ENCODE measurements around the gene CEMIP.
"Not testable (repeated sequence)": the region's sequence is repeated elsewhere in the genome, so short reads cannot be mapped to it uniquely, and the experiment has no call there.

Gene CEMIP

DNA sequence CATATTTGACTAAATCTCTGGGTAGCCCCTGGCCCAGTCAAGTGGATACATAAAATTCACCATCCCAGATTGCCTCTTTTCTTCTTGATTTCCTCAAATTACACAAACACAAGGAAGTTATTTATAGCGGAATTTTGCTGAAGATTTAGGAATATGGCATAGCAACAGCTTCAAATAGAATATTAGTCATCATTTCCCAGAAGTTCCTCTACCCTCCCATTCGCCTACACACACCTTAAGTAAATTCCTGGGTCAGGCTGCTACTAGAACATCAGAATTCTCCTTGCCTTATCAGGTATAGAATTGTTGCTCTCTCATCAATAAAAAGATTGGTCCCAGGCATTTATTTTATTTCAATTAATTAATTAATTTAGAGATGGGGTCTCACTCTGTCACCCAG, 178.8 kb downstream of the CEMIP start:
- Histone ChIP-seq H3K9ac (ENCODE audit: low read length) (no peak overlapping the region), H3K36me3 (ENCODE audit: control insufficient read depth, insufficient read depth, low read length) (no peaks in the 10 kb centered on the region), H3K4me1 (ENCODE audit: control insufficient read depth, insufficient read depth, low read length) (no peaks in the 10 kb centered on the region), H3K4me3 (ENCODE audit: low read length) (no peak overlapping the region), H3K27me3 (ENCODE audit: control insufficient read depth, insufficient read depth, low read length) (no peaks in the 10 kb centered on the region), H3K9me3 (ENCODE audit: control insufficient read depth, low read length) (no peaks in the 10 kb centered on the region)

DNA sequence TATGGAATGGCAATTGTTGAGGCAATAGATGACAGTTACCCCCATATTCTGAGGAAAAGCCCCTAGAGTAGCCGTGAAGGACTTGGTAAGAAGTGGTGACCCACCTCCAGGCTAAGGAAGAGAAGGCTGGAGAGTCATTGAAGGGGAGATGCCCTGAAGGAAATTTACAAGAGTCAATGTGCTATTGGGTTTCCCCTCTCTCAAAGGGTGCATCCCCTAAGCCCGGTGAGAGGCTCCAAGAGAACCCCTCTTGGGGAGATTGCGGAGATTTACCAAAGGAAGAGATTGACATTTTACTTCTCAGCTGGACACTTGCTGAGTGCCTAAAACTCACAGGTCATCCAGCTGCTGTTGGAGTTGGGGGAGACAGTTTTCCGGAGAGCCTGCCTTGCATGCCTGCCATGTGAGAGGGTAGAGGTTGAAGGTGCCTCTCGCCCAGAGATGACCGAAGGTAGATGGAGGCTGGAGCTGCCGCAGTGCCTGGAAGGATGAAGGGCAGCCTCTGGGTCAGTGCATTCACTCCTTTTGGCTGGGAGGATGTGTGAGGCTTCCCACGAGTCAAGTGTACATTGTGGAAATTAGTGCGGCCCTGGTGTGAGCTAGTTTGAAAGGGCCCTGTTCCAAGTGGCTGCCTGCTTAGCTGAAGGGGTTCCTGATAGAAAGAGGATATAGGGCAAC, 179.8 kb downstream of the CEMIP start:
- Histone ChIP-seq H3K4me3 (ENCODE audit: low read length) (no peak overlapping the region), H3K9ac (ENCODE audit: low read length) (no peak overlapping the region), H3K4me1 (ENCODE audit: control insufficient read depth, insufficient read depth, low read length) (no peaks in the 10 kb centered on the region), H3K9me3 (ENCODE audit: control insufficient read depth, low read length) (no peaks in the 10 kb centered on the region), H3K36me3 (ENCODE audit: control insufficient read depth, insufficient read depth, low read length) (no peaks in the 10 kb centered on the region), H3K27me3 (ENCODE audit: control insufficient read depth, insufficient read depth, low read length) (no peaks in the 10 kb centered on the region)

DNA sequence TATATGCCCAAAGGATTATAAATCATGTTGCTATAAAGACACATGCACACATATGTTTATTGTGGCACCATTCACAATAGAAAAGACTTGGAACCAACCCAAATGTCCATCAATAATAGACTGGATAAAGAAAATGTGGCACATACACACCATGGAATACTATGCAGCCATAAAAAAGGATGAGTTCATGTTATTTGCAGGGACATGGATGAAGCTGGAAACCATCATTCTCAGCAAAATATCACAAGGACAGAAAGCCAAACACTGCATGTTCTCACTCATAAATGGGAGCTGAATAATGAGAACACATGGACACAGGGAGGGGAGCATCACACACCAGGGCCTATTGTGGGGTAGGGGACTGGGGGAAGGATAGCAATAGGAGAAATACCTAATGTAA, 186.3 kb downstream of the CEMIP start:
- not testable (repeated sequence) for H3K27me3 ChIP-seq (ENCODE audit: control insufficient read depth, insufficient read depth, low read length); H3K36me3 ChIP-seq (ENCODE audit: control insufficient read depth, insufficient read depth, low read length); H3K9me3 ChIP-seq (ENCODE audit: control insufficient read depth, low read length); H3K9ac ChIP-seq (ENCODE audit: low read length); H3K4me1 ChIP-seq (ENCODE audit: control insufficient read depth, insufficient read depth, low read length); H3K4me3 ChIP-seq (ENCODE audit: low read length)

- Histone ChIP-seq H3K9me3 (ENCODE audit: control insufficient read depth, low read length) (no peaks in the 10 kb centered on the region), H3K9ac (ENCODE audit: low read length) (no peak overlapping the region), H3K36me3 (ENCODE audit: control insufficient read depth, insufficient read depth, low read length) (no peaks in the 10 kb centered on the region), H3K27me3 (ENCODE audit: control insufficient read depth, insufficient read depth, low read length) (no peaks in the 10 kb centered on the region), H3K4me1 (ENCODE audit: control insufficient read depth, insufficient read depth, low read length) (no peaks in the 10 kb centered on the region), H3K4me3 (ENCODE audit: low read length) (no peak overlapping the region)
These were observed 187.4 kb downstream of the CEMIP start for GRCh38 chr15:80966431-80967197.

DNA sequence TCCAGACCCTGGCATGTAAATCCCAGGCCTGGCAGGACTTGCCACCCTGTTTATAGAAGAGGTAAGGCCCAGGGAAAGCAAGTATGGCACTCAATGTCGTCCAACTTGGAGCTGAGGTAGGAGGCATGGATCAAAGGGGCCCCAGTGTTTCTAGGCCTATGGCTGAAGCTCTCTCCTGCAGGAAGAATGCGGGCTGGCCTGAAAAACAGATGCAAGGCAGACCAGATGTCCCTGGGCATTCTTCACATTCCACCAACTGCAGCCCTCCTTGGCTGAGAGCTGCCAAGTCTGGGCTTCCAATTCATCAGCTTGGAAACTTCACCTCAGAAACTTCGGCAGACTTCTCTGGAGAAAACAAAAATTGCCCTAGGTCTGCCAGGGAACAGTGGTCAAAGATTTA, 188.3 kb downstream of the CEMIP start:
- no peaks in the 10 kb centered on the region for H3K4me1 ChIP-seq (ENCODE audit: control insufficient read depth, insufficient read depth, low read length)
- no peaks in the 10 kb centered on the region for H3K9me3 ChIP-seq (ENCODE audit: control insufficient read depth, low read length)
- no peak overlapping the region for H3K9ac ChIP-seq (ENCODE audit: low read length)
- no peaks in the 10 kb centered on the region for H3K27me3 ChIP-seq (ENCODE audit: control insufficient read depth, insufficient read depth, low read length)
- H3K4me3 ChIP-seq (ENCODE audit: low read length) = no peak overlapping the region
- H3K36me3 ChIP-seq (ENCODE audit: control insufficient read depth, insufficient read depth, low read length) = no peaks in the 10 kb centered on the region

- Histone ChIP-seq H3K9ac (ENCODE audit: low read length) (no peak overlapping the region), H3K9me3 (ENCODE audit: control insufficient read depth, low read length) (no peaks in the 10 kb centered on the region), H3K4me3 (ENCODE audit: low read length) (no peak overlapping the region), H3K4me1 (ENCODE audit: control insufficient read depth, insufficient read depth, low read length) (no peaks in the 10 kb centered on the region), H3K27me3 (ENCODE audit: control insufficient read depth, insufficient read depth, low read length) (no peaks in the 10 kb centered on the region), H3K36me3 (ENCODE audit: control insufficient read depth, insufficient read depth, low read length) (no peaks in the 10 kb centered on the region)
These were observed 188.9 kb downstream of the CEMIP start for GRCh38 chr15:80967991-80968510.

- Histone ChIP-seq H3K27me3 (ENCODE audit: control insufficient read depth, insufficient read depth, low read length) (no peaks in the 10 kb centered on the region), H3K4me3 (ENCODE audit: low read length) (no peak overlapping the region), H3K4me1 (ENCODE audit: control insufficient read depth, insufficient read depth, low read length) (no peaks in the 10 kb centered on the region), H3K9ac (ENCODE audit: low read length) (no peak overlapping the region), H3K36me3 (ENCODE audit: control insufficient read depth, insufficient read depth, low read length) (no peaks in the 10 kb centered on the region), H3K9me3 (ENCODE audit: control insufficient read depth, low read length) (no peaks in the 10 kb centered on the region)
These were observed 190.1 kb downstream of the CEMIP start for GRCh38 chr15:80969316-80969715.

DNA sequence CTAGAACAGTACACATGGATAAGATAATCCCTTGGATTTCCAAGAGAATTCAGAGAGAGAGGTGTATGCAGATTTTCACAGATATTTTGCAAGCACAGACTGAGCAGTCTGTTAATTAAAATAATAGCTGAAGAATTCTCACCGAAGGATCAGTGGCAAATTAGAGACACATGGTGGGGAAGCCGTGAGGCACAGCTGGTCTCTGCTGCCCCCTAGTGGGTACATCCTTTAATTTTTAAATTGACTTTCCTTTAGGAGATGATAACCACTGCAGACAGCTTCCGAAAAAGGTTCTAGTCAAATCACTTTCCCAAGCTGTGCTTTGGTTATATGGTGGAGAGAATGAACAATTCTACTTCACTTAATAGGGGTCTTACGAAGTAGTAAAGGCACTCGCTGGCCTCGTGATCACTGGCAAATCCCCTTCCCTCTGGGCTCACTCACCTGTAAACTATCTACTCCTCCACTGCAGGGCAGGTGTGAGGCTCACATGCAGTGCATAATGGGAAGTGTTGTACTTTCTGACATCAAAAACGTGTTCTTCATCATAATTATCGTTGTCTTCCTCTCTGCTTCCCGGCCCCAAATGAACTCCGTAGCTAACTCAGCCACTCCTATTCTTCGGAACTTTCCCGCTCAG, 191.0 kb downstream of the CEMIP start:
- H3K27me3 ChIP-seq (ENCODE audit: control insufficient read depth, insufficient read depth, low read length) = no peaks in the 10 kb centered on the region
- H3K9me3 ChIP-seq (ENCODE audit: control insufficient read depth, low read length) = no peaks in the 10 kb centered on the region
- no peak overlapping the region for H3K9ac ChIP-seq (ENCODE audit: low read length)
- H3K36me3 ChIP-seq (ENCODE audit: control insufficient read depth, insufficient read depth, low read length) = no peaks in the 10 kb centered on the region
- H3K4me1 ChIP-seq (ENCODE audit: control insufficient read depth, insufficient read depth, low read length) = no peaks in the 10 kb centered on the region
- no peak overlapping the region for H3K4me3 ChIP-seq (ENCODE audit: low read length)

DNA sequence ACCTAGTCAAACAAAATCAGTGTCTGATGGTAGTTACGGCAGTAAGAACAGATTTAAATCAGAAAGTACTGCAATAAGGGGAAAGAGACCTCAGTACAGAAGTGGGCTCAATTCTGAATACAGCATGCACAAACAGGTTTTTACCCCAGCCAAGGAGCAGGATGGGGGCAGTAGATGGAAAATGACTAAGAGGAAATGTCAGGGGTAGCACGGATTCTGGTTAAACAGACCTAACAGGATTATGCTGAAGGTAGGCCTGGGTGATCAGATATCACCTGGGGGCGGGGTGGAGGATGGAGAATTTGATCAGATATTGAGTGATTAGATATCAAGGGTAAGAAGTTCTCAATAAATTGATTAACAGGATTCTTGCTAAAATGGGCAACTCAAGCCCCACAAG, 191.5 kb downstream of the CEMIP start:
- H3K4me3 ChIP-seq (ENCODE audit: low read length) = no peak overlapping the region
- no peaks in the 10 kb centered on the region for H3K27me3 ChIP-seq (ENCODE audit: control insufficient read depth, insufficient read depth, low read length)
- H3K9ac ChIP-seq (ENCODE audit: low read length) = no peak overlapping the region
- no peaks in the 10 kb centered on the region for H3K4me1 ChIP-seq (ENCODE audit: control insufficient read depth, insufficient read depth, low read length)
- no peaks in the 10 kb centered on the region for H3K9me3 ChIP-seq (ENCODE audit: control insufficient read depth, low read length)
- no peaks in the 10 kb centered on the region for H3K36me3 ChIP-seq (ENCODE audit: control insufficient read depth, insufficient read depth, low read length)

GRCh38 chr15:80971143-80971542, 192.0 kb downstream of the CEMIP start:
- H3K9ac ChIP-seq (ENCODE audit: low read length) = no peak overlapping the region
- H3K27me3 ChIP-seq (ENCODE audit: control insufficient read depth, insufficient read depth, low read length) = no peaks in the 10 kb centered on the region
- no peaks in the 10 kb centered on the region for H3K36me3 ChIP-seq (ENCODE audit: control insufficient read depth, insufficient read depth, low read length)
- no peaks in the 10 kb centered on the region for H3K4me1 ChIP-seq (ENCODE audit: control insufficient read depth, insufficient read depth, low read length)
- H3K4me3 ChIP-seq (ENCODE audit: low read length) = no peak overlapping the region
- no peaks in the 10 kb centered on the region for H3K9me3 ChIP-seq (ENCODE audit: control insufficient read depth, low read length)

DNA sequence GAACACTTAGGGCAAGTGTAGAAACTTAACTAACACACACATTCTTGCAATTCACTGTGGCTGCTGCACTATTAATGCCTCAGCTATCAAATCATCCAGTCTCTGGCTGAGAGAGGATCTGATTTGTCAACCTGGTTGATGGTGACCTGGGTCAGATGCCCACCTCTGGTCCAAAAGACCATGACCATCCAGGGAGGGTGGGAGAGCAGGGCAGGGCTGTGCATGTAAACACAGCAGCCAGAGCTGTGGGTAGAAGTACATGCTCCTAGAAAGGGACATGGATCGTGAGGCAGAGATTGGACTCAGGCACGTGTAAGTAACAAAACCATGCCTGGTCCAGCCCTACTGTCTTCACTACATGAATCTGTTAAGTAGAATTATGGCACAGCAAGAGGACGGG, 193.1 kb downstream of the CEMIP start:
- H3K36me3 ChIP-seq (ENCODE audit: control insufficient read depth, insufficient read depth, low read length) = no peaks in the 10 kb centered on the region
- H3K9ac ChIP-seq (ENCODE audit: low read length) = no peak overlapping the region
- no peaks in the 10 kb centered on the region for H3K27me3 ChIP-seq (ENCODE audit: control insufficient read depth, insufficient read depth, low read length)
- no peaks in the 10 kb centered on the region for H3K9me3 ChIP-seq (ENCODE audit: control insufficient read depth, low read length)
- no peak overlapping the region for H3K4me3 ChIP-seq (ENCODE audit: low read length)
- H3K4me1 ChIP-seq (ENCODE audit: control insufficient read depth, insufficient read depth, low read length) = no peaks in the 10 kb centered on the region

DNA sequence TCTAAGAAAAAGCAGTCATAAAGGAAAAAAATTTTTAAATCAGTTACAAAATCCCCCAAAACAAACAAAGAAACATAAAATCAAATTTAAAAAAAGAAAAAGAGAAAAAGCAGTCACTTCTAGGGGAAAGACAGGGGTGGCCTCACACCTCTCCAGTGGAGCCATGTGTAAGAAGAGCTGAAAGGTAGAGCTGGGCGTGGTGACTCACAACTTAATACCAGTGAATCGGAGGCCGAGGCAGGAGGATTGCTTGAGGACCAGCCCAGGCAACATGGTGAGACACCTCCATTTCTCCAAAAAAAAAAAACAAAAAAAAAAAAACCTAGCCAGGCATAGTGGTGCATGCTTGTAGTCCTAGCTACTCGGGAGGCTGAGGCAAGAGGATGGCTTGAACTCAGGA, 195.7 kb downstream of the CEMIP start:
- Histone ChIP-seq H3K9me3 (ENCODE audit: control insufficient read depth, low read length) (no peaks in the 10 kb centered on the region), H3K9ac (ENCODE audit: low read length) (no peak overlapping the region), H3K4me1 (ENCODE audit: control insufficient read depth, insufficient read depth, low read length) (peaks cover 10% of the 10 kb centered on the region), H3K4me3 (ENCODE audit: low read length) (no peak overlapping the region), H3K27me3 (ENCODE audit: control insufficient read depth, insufficient read depth, low read length) (no peaks in the 10 kb centered on the region), H3K36me3 (ENCODE audit: control insufficient read depth, insufficient read depth, low read length) (peaks cover 9% of the 10 kb centered on the region)
